ENCODE measurements around the gene NTRK2.
"Not testable (repeated sequence)": the region's sequence is repeated elsewhere in the genome, so short reads cannot be mapped to it uniquely, and the experiment has no call there.

The NTRK2 gene

GRCh38 chr9:84858364-84858763 lies 188.8 kb downstream of the NTRK2 start:
- no peak for DNase-seq

GRCh38 chr9:84860249-84861115 lies 191.0 kb downstream of the NTRK2 start:
- DNase-seq, result peak; percentile 5 to 30

GRCh38 chr9:84861455-84861854 lies 191.9 kb downstream of the NTRK2 start:
- no peak for DNase-seq

- DNase-seq, result no peak
These were observed 192.8 kb downstream of the NTRK2 start for GRCh38 chr9:84862308-84862707.

GRCh38 chr9:84862810-84863287 lies 193.3 kb downstream of the NTRK2 start:
- no peak for DNase-seq

- DNase-seq, result no peak
These were observed 193.8 kb downstream of the NTRK2 start for GRCh38 chr9:84863372-84863771.

GRCh38 chr9:84866396-84867175 lies 197.1 kb downstream of the NTRK2 start:
- DNase-seq, result no peak

GRCh38 chr9:84867186-84867585 lies 197.7 kb downstream of the NTRK2 start:
- no peak for DNase-seq

GRCh38 chr9:84869091-84869490 lies 199.6 kb downstream of the NTRK2 start:
- DNase-seq, result no peak

GRCh38 chr9:84871983-84872382 lies 202.5 kb downstream of the NTRK2 start:
- no peak for DNase-seq

- DNase-seq, result peak; percentile 12 to 71
These were observed 204.5 kb downstream of the NTRK2 start for GRCh38 chr9:84874022-84874421.

- DNase-seq, result no peak
These were observed 205.1 kb downstream of the NTRK2 start for GRCh38 chr9:84874596-84874995.

GRCh38 chr9:84875193-84875592 lies 205.7 kb downstream of the NTRK2 start:
- DNase-seq, result no peak

- no peak for DNase-seq
These were observed 210.1 kb downstream of the NTRK2 start for GRCh38 chr9:84879631-84880030.

GRCh38 chr9:84880835-84881234 lies 211.3 kb downstream of the NTRK2 start:
- DNase-seq, result no peak

GRCh38 chr9:84886866-84887265 lies 217.3 kb downstream of the NTRK2 start:
- DNase-seq, result no peak

- no peak for DNase-seq
These were observed 222.4 kb downstream of the NTRK2 start for GRCh38 chr9:84891924-84892323.

- DNase-seq, result peak; percentile 13 to 24
These were observed 224.0 kb downstream of the NTRK2 start for GRCh38 chr9:84893419-84894128.

GRCh38 chr9:84894859-84895258 lies 225.3 kb downstream of the NTRK2 start:
- peak; percentile 6 to 24 for DNase-seq

GRCh38 chr9:84897362-84898094 lies 228.0 kb downstream of the NTRK2 start:
- DNase-seq, result no peak

GRCh38 chr9:84898188-84898587 lies 228.7 kb downstream of the NTRK2 start:
- no peak for DNase-seq

GRCh38 chr9:84898618-84899017 lies 229.1 kb downstream of the NTRK2 start:
- DNase-seq, result not testable (repeated sequence)
